ENCODE results near the gene HIVEP3.

Gene HIVEP3

GRCh38 chr1:41615981-41616380, 302.7 kb downstream of the HIVEP3 start:
- DNase-seq (ENCODE audit: low read depth in 2 of 2) = no peak

DNA sequence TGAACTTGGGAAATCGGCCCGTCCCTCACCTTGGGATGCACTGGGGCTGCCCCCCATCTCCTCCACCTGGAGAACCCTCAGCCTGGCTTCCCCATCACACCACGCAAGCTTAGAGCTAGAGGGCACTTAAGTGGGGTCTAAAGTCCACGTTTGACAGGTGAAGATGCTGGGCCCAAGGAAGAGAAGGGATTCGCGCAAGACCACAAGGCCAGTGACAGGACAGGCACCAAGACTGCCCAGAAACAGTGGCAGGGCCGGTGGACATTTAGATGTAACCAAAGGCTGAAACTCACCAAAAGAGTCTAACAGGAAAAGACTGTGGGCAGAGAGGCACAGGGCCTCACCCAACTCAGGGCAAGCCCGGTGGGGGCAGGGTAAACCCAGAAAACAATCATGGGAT, 303.4 kb downstream of the HIVEP3 start:
- DNase-seq (ENCODE audit: low read depth in 2 of 2) = no peak

DNA sequence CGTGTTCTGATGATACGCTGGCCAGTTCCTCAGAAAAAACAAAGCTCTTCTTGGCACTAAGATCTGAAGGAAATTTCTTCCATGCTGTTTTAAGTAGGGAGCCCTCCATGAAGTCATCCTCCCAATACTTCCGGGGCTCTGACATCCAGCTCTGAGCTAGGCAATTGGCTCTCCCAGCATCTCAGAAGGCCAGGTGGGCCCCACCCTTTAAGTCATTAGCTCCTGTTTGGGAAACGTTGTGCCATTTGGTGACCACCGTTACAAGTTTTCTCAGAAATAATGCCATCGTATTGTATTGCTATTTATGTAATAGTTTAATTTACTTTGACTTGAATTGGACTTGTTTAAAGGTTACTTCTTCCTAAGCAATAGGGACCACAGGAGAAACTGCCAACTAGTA, 303.9 kb downstream of the HIVEP3 start:
- DNase-seq (ENCODE audit: low read depth in 2 of 2) = no peak

- no peak for DNase-seq (ENCODE audit: low read depth in 2 of 2)
These were observed 304.8 kb downstream of the HIVEP3 start for GRCh38 chr1:41613689-41614574.

GRCh38 chr1:41612953-41613352, 305.8 kb downstream of the HIVEP3 start:
- DNase-seq (ENCODE audit: low read depth in 2 of 2) = no peak

DNA sequence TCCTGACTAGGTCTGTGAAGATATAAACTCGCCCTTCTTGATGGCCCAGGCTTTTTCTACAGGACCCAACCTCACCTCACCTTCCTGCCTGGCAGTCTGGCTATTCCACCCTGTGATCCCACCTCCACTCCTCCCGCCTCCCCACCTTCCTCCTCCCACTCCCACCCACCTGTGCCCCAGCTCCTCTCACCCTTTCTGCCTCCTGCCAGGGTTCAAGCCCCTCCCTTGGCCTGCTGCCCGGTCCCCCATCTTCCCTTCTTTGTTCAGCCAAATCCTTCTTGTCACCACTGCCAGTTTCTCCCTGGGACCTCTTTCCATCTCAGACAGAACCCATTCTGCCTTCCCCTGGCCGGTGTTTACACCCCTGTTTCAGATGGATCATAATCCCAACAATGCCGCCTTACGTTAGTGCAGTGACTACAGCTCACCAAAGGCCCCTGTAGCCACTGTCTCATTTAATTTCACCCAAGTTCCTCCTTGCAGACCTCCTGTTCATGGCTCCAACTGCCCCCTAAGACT, 306.7 kb downstream of the HIVEP3 start:
- DNase-seq (ENCODE audit: low read depth in 2 of 2) = no peak

DNA sequence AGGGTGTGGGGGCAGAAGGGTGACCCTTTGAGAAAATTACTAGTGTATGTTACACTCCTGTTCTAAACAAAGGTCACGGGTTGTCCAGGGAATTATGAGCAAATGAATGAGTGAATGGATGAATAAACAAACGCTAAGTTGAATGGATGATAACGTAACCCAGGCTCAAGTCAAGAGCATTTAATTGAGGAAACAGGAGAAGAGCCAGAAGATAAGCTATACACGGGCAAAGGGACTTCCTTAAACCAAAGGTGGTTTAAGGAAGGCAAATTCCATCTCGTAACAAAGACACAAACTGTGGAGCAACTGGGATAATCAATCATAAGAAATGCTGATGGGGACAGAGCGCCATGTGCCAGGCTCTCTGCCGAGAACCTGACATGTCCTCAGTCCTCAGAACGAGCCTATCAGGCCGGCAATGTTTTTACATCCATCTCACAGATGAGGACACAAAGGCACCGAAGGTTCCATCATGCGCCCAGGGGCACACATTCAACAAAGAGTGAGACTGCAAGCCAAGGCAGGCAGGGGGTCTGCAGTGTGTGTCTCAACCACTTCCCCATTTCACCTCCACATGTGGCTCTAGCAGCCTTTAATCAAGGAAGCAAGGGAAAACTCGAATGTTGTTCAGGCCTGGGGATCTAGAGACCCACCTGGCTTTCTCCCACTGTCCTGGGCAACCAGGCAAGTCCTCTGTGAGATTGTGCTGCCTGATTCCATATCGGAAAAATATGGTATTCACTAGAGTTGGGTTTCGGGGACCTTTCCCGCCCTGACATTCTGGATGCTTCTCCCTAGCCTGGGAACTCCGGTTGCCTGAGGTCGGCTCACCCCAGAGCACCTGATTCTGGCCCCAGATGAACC, 307.4 kb downstream of the HIVEP3 start:
- DNase-seq (ENCODE audit: low read depth in 2 of 2) = no peak

GRCh38 chr1:41610361-41610760, 308.4 kb downstream of the HIVEP3 start:
- no peak for DNase-seq (ENCODE audit: low read depth in 2 of 2)

- DNase-seq (ENCODE audit: low read depth in 2 of 2) = no peak
These were observed 309.4 kb downstream of the HIVEP3 start for GRCh38 chr1:41609166-41609883.

DNA sequence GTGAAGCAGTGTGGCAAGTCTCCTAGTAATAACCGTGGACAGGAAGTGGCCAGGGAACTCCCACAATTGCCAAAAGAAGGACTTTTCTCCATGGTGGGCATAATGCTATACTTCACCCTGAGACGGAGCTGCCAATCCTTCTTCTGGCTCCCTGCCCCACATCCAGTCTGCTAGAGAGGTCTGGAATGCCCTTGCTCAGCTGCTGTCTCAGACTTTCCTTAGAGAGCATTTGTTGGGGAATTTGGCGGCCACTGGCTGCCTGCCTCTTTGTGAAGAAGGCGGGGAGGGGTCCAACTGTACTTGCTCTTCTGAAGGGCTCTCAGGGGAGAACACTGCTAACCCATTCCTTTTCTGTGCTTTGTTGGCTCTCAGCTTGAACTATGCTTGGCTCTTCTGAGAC, 310.5 kb downstream of the HIVEP3 start:
- no peak for DNase-seq (ENCODE audit: low read depth in 2 of 2)

DNA sequence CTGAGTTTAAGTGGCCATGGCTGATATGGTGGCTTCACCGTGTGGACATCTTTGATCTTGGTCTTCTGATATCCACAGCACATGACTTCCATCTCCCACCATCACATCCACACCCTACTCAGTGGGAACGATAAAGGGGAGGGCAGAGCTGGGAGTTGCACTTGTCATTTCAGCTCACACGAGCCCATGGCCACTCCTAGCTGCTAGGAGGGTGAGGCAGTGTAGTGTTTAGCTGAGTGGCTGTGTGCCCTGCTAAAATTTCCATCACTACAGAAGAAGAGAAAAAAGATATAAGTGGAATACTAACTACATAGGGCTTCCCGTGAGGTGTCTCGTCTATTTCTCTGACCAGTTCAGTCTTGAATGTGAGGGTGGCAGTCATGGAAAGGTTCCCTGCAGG, 310.9 kb downstream of the HIVEP3 start:
- DNase-seq (ENCODE audit: low read depth in 2 of 2) = no peak

DNA sequence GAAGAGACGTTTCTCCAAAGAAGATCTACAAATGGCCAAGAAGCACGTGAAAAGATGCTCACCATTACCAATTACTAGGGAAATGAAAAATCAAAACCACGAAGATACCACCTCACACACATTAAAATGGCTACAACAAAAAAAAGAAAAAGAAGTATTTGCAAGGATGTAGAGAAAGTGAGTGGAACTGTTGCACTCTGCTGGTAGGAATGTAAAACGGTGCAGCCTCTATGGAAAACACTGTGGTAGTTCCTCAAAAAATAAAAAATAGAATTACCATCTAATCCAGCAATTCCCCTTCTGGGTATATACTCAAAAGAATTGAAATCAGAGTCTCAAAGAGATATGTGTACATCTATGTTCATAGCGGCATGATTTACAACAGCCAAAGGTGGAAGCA, 318.8 kb downstream of the HIVEP3 start:
- DNase-seq (ENCODE audit: low read depth in 2 of 2) = no peak

- no peak for DNase-seq (ENCODE audit: low read depth in 2 of 2)
These were observed 320.4 kb downstream of the HIVEP3 start for GRCh38 chr1:41598325-41598724.

DNA sequence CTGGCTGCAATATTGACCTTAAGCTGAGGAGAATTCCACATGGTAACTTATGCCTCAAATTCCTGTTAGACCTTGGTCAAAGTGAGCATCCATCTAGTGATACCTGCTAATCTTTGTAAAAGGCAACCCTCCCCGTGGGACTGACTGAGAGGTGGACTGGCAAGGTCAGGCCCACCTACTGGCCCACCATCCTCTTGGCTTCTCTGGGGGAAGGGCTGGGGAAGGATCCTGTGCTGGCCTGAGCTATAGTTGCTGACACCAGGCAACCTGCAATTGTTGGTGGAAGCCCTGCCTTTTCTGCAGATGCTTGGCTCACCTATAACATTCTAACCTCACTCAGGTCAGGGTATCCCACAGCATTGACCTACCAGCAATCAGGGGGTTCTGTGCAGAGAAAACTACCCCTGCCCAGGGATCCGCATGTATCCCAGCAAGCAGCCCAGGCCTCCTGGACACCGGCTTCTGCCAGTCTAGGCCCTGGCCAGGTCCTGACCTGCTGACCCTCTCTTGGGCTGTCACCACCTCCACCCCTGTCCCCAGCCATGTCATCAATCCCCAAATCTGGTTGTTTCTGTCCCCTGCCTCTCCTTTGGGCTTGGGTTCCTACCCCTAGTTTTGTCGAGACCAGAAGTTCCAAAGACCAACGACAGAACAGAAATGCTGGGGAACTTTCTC, 326.1 kb downstream of the HIVEP3 start:
- no peak for DNase-seq (ENCODE audit: low read depth in 2 of 2)

- no peak for DNase-seq (ENCODE audit: low read depth in 2 of 2)
These were observed 326.8 kb downstream of the HIVEP3 start for GRCh38 chr1:41591891-41592290.

DNA sequence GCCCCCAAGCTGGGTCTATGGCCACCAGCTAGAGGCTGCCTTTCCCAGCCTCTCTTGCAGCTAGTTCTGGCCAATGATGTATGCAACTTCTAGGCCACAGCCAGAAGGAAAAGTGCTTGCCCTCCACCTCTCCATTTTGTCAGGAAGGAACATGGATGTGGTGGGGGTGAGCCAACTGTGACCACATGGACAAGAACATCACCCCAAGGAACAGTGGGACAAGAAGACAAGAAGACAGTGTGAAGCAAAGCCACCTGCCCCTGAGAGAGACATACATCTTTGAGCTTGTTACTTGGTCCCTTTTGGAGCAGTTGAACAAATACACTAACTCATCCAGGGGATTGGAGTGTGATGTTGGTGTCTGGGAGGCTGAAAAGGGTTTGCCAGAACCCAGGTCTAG, 328.4 kb downstream of the HIVEP3 start:
- DNase-seq (ENCODE audit: low read depth in 2 of 2) = no peak

GRCh38 chr1:41589395-41589794, 329.3 kb downstream of the HIVEP3 start:
- no peak for DNase-seq (ENCODE audit: low read depth in 2 of 2)

DNA sequence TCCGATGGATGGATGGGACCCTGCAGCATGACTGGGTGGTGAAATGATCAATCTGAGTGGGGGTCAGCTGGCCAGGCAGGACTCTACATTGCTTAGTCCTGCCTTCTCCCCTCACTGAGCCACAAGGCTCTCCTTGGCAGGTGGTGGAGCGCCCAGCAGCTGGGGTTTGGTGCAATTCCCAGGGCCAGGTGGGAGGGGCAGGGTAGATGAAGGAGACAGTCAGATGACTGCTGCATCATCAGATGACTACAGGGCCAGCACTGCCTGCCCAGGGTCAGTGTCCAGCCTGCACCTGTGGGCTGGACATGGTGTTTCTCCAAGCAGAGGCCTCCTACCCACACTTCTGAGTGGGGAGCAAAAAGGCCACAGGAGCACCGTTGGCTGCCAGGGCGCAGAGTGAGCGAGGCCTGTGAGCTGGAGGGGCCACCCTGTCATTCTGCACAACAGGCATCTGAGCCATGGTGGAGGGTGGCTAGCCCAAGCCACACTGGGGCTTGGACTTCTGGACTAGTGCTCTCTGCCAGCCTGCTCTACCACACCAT, 330.3 kb downstream of the HIVEP3 start:
- DNase-seq (ENCODE audit: low read depth in 2 of 2) = no peak

DNA sequence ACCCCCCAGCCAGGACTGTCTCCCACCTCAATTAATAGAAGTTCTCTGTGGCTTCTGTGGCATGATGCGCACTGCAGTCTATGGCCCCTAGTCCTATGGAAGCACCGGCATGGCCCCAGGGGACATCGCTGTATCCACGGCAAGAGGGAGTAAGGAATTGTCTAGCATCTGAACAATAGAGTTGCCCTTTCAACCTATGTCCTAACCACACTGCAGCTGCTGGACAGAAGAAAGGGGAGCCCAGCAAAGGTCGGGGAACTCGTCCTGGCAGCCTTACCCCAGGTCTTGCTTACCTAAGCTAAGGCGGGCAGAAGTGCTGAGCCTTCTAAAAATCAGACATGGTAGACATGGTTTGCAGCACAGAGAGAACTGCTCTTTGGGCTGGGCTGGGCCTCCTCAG, 330.9 kb downstream of the HIVEP3 start:
- DNase-seq (ENCODE audit: low read depth in 2 of 2) = no peak

DNA sequence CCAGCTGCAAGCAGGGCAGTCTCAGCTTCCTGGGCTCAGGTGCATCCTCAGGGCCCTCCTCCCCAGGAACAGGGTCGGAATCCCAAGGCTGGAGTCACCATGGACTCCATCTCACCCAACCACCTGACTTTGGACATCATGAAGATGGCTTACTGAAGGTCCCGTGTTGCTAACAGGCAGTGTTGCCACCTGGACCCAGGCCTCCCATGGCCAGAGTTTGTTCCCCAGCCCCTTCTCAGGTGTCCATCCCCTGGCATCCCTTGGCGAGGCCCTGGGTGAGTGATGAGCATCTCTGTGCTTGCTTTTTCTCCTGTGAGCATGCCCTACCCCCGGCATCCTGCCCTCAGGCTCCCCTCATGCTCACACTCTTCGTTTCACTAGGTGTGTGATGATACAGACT, 332.5 kb downstream of the HIVEP3 start:
- DNase-seq (ENCODE audit: low read depth in 2 of 2) = no peak

Measured in stimulated activated CD8-positive, alpha-beta memory T cell treated with anti-CD3 and anti-CD28 coated beads, Interleukin-15, amount 100 ng/mL, for 48 hours (primary cell).